Cortex of kidney (tissue), 1 donor: ENCODE measurements around the gene ADGRD1.
A peak's percentile ranks its signal among the peaks of the same experiment; 100 is the strongest.
"Not testable (repeated sequence)": the region's sequence is repeated elsewhere in the genome, so short reads cannot be mapped to it uniquely, and the experiment has no call there.

ENCODE experiments used
- DNase-seq: peaks from one replicate; lab custom pipeline; 2025; lab: John Stamatoyannopoulos, UW

ADGRD1 gene

GRCh38 chr12:131104463-131105350 lies 151.0 kb downstream of the ADGRD1 start:
- peak; percentile 11 for DNase-seq

DNA sequence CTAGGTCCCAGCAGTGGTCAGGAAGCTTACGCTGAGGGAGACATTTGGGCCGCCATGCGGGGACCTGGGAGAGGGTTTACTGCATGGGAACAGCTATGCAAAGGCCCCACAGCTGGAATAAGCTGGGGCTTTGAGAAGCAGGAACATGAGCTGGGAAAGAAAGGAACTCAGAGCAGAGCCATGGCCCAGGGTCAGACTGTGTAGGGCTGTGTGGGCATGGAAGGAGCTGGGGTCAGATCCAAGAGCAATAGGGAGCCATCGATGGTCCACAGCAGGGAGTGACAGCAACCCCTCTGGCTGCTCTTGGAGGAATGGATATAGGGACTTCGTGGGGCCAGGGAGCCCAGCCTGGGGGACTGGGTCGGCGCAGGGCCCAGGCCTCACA lies 151.6 kb downstream of the ADGRD1 start:
- no peak for DNase-seq

DNA sequence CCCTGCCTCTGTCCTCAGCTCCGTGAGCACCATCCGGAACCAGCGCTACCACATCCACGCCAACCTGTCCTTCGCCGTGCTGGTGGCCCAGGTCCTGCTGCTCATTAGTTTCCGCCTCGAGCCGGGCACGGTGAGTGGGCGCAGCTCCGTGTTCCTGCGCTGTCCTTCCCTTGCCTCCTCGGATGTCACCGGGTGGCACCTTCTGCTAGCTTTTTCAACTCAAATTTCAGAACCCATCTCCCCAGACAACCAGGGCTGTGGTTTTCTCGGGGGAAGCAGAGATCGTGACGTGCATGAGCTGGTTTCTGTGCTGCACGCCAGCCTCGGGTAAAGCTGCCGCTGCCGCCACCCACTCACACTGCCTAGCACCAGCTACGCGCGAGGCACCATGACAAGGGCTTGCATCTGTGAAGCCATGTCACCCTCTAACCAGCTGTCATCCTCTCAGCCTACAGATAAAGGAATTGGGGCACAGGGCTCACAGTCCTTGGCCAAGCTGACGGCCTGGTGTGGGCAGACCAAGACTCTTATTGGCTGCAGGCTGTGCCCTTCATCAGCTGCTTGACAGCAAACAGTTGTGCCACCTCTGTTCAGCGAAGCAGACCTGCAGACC lies 152.1 kb downstream of the ADGRD1 start:
- no peak for DNase-seq

- DNase-seq = no peak
Measured at GRCh38 chr12:131106349-131106941, 152.7 kb downstream of the ADGRD1 start.

- DNase-seq = no peak
Measured at GRCh38 chr12:131108177-131108955, 154.7 kb downstream of the ADGRD1 start.

DNA sequence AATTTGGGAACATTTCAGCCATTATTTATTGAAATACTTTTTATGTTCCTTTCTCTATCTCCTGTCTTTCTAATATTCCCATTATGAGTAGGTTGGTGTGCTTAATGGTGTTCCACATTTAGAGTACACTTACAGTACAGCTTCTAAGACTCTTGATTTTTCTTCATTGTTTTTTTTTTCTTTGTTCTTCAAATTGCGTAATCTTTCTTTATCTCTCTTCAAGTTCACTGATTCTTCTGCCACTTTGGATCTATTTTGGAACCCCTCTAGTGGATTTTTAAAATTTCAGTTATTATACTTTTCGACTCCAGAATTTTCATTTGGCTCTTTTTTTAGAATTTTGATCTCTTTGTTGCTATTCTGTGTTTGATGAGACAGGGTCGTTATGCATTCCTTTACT lies 157.7 kb downstream of the ADGRD1 start:
- no peak for DNase-seq

DNA sequence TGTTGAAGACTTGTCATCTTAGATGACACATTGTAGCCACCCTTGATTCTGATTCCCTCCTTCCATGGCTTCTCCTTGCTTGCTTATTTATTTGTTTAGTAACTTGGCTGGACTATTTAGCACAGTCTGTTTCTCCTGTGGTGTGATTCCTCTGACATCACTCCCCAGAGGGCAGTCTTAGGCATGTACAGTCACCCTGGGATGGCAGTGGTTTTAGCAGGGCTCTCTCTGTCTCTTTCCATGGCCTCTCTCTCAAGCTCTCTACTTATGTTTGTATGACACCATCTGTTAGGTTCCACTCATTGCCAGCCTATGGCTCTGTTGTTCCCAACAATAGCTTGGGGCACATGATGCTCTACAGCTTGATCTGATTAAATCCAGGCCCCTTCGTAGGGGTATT lies 158.3 kb downstream of the ADGRD1 start:
- no peak for DNase-seq

- no peak for DNase-seq
Measured at GRCh38 chr12:131112700-131113290, 159.1 kb downstream of the ADGRD1 start.

GRCh38 chr12:131113568-131114270 lies 160.0 kb downstream of the ADGRD1 start:
- DNase-seq = no peak

DNA sequence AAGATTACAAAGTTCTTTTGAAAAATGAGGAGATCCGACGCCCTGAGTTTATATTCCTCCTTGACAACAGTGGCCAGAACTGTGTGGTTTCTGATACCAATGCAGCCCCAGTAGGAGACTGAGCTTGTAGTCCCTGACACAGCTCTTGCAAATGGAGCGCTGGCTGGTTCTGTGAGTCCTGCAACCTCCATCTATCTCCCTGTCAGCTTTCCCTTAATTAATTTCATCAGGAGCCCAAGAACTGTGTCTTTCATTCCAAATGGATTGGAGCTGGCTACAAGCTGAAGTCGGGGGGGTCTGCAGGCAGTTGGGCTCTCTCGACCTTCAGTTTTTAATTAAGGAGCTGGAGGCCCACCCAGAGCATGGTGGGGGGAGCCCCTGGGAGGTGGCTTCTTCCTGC lies 160.6 kb downstream of the ADGRD1 start:
- DNase-seq = no peak

GRCh38 chr12:131114942-131115584 lies 161.4 kb downstream of the ADGRD1 start:
- DNase-seq = no peak

- DNase-seq = no peak
Measured at GRCh38 chr12:131115766-131116467, 162.2 kb downstream of the ADGRD1 start.

DNA sequence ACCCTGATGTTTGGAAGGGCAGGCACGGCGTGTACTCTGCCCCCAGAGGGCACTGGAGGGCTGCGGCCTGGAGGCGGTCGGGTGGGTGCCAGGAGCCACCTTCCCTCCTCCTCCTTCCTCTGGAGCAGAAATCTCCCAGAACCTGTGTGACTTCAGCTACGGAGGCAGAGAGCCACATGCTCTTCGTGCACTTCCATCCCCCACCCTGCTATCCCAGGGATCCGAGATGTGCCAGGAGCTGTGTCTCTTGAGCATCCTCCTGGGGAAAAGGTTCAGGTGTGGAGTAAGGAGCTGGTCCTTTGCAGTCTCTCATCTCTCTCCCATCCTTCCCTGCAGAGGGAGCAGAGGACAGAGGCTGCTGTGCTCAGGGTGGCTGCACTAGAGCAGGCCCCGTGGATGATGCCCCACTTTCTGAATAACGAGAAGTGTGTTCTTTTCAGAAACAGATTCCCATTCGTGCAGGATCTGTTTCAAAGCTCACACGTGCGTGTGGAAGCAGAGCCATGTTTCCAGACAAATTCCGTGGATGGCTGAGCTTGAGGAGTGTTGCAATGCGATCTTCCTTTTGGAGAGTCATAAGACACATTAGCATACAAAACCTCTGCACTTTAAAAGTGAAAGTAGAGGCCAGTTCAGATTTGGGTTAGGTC lies 162.9 kb downstream of the ADGRD1 start:
- no peak for DNase-seq

DNA sequence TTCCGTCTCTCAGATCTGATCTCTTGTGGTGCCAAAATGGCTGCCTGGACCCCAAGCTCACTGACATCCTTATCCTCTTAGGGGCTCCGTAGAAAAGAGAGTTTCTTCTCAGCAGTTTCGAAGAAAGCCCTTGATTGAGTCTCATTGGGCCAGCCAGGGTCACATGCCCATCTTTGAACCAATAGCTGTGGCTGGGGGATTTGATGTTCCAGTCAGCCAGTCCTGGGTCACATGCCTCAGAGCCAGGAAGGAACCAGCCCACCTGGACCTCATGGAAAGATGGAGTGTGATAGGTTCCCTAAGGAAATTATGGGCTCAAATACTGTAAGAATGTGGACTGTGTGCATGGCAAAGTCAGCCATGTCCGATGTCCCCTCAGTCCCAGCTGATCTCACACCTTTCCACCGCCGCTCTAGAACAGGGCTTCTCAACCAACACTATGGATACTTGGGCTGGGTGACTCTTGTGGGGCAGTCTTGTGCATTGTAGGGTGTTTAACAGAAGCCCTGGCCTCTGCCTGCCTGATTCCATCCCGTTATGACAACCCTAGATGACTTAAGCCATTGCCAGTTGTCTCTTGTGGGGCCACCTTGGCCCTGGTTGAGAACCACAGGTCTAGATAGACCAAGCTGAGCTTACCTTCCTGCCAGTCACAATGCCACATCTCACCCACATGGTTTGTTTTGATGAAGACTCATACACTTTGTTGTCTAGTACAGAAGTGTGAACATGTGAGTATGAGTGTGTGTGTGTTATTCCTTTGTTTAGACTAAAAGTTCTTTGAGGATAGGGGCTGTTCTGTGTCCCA lies 163.9 kb downstream of the ADGRD1 start:
- no peak for DNase-seq

- DNase-seq = no peak
Measured at GRCh38 chr12:131118371-131118770, 164.7 kb downstream of the ADGRD1 start.

DNA sequence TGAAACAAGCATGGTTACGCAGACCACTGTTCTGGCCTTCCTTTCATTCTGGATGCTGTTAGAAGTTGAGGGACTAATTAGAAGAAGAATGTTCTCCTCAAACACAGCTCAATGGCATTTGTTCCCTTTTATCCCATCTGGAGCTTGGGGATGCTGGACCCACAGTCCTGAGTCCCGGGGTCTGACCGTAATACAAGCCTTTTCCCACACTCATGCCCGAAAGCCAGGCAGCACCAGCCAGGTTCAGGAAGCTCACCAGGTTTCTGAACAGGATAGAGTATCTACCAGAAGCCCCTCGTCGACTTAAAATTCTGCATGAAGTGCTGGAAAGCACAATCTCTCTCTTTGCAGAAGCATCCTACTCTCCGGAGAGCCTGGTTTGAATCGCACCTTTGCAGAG lies 165.6 kb downstream of the ADGRD1 start:
- not testable (repeated sequence) for DNase-seq

DNA sequence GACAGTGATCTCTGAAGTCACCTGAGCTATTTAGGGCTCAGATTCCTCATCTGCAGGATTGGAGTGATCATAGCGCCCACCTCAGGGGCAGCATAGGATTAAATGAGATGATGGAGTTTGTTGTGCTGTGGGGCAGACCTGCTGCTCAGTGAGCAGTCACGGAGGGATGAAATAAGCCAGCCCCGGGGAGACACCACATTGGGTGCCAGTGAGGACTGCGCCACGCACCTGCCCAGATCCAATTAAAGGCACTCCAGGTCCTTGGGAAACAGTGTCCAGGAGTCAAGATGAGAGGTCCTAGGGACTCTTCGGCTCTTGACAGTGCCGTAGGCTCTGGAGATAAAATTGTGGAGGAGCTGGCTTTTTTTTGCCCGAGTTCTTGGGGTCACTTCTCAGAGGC lies 166.2 kb downstream of the ADGRD1 start:
- no peak for DNase-seq

DNA sequence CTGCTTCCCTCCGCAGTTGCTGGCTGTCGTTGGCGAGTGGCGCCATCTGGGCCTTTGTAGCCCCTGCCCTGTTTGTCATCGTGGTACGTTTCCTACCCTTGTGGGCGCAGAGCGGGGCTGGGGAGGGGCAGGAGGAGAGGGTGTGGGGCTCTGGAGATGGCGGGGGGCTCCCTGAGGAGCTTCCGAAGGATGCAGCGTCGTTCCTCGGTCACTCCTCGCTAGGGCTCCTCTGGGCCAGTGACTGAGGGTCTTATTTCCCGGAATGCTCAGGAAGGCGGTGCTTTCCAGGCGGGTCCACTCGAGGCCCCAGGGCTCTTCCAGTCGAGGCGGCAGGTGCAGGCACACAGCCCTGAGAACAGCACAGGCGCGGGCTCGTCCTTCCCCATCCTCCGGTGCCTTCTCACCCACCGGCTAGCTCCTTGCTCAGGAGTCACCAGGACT lies 167.1 kb downstream of the ADGRD1 start:
- no peak for DNase-seq
